Measurements from ENCODE around the gene RAI1.

The RAI1 gene

GRCh38 chr17:17844079-17844478 lies 162.8 kb downstream of the RAI1 start:
- DNase-seq (ENCODE audit: low spot score): no peak
- TF ChIP-seq CTCF (IDR thresholded peaks at IDR 0.05; ENCODE audit: extremely low read depth, missing control alignments): no peak

- TF ChIP-seq CTCF (IDR thresholded peaks at IDR 0.05; ENCODE audit: extremely low read depth, missing control alignments): no peak
- no peak for DNase-seq (ENCODE audit: low spot score)
These were observed 163.2 kb downstream of the RAI1 start for GRCh38 chr17:17844500-17844899.

- TF ChIP-seq CTCF (IDR thresholded peaks at IDR 0.05; ENCODE audit: extremely low read depth, missing control alignments): no peak
These were observed 164.0 kb downstream of the RAI1 start for GRCh38 chr17:17845046-17845775.

GRCh38 chr17:17846003-17846402 lies 164.7 kb downstream of the RAI1 start:
- TF ChIP-seq CTCF (IDR thresholded peaks at IDR 0.05; ENCODE audit: extremely low read depth, missing control alignments): no peak
- DNase-seq (ENCODE audit: low spot score): no peak

More at GRCh38 chr17:17845046-17845775, 164.0 kb downstream of the RAI1 start:
- no peak for DNase-seq (ENCODE audit: low spot score)

GRCh38 chr17:17846645-17847044 lies 165.4 kb downstream of the RAI1 start:
- no peak for TF ChIP-seq CTCF (IDR thresholded peaks at IDR 0.05; ENCODE audit: extremely low read depth, missing control alignments)

GRCh38 chr17:17847118-17847689 lies 165.9 kb downstream of the RAI1 start:
- TF ChIP-seq CTCF (IDR thresholded peaks at IDR 0.05; ENCODE audit: extremely low read depth, missing control alignments): no peak
- DNase-seq (ENCODE audit: low spot score): no peak

More at GRCh38 chr17:17846645-17847044, 165.4 kb downstream of the RAI1 start:
- DNase-seq (ENCODE audit: low spot score): no peak

- TF ChIP-seq CTCF (IDR thresholded peaks at IDR 0.05; ENCODE audit: extremely low read depth, missing control alignments): no peak
- DNase-seq (ENCODE audit: low spot score): no peak
These were observed 166.5 kb downstream of the RAI1 start for GRCh38 chr17:17847726-17848125.

All from GM20000 (cell line).